CD1c-positive myeloid dendritic cell (primary cell): ENCODE results near the gene SOX2.

ENCODE experiments used
- DNase-seq: peaks from one replicate; pipeline ENCODE4 v3.0.0-alpha.2; 2016; ENCODE audit errors: extremely low spot score

Gene SOX2

DNA sequence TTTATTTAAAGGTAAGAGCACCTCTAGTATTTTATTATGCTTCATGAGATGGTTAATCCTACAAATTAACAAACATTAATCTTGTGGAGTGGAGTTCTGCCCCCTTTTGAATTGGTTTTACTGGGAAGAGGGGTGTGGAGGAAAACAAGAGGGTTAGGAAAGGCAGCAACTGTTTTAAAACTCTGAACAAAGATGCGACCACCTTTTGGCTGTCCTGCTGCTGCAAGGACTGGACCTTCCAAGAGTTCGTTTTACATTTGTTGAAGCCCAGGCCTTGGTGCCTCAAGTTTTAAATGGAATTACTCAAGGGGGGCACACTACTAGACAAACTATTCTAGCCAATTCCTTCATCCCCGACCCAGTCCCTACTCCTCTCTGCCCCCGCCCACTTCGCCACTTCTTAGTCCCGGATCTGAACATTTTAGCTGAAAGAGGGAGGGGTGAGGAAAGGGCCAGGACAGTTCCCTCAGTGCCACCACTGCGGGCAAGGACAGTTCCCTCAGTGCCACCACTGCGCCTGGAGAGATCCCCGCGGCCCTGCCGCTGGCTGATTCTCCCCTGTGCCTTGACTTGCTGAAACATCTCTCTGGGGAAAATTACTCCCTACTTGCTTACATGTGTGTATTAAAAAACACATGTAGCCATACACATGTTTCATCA is 11.2 kb downstream of the SOX2 start:
- no peak for DNase-seq

- DNase-seq: no peak
Observed at GRCh38 chr3:181723625-181724191, 12.0 kb downstream of the SOX2 start.

DNA sequence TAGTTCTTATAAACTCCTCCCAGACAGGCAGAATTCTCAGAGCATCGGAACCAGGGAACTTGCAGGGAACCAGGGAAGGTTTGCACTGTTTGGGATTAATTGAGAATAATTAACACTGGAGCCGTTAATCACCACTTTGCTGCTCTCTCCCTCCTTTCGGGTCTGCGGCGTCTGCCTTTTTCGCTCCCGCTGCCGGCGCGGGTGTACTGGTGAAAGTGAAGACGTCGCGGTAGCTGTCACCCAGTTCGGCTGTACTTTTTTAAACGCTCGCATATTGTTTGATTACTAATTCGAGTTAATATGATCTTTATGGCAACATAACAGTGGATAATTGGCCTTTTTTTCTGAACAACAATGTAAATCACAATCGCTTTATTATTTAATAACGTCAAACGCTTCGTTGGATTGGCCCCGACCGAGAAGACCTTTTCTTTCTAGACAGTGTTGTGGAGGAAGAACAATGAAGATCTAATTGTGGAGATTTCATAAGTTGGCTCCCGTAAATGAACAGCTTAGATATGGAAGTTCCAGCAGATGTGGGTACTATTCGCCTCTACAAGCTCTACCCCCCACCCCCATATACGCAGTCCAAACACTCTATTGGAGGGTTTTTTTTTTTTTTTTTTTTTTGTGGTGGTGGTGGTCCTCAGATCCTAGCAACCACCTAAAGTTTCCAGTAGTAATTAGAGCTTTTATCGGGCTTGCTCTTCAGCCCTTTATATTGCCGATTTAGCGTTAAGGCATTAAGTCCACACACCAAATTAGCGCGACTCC is 12.7 kb downstream of the SOX2 start:
- no peak for DNase-seq

GRCh38 chr3:181725131-181725731 is 13.5 kb downstream of the SOX2 start:
- DNase-seq: no peak

DNA sequence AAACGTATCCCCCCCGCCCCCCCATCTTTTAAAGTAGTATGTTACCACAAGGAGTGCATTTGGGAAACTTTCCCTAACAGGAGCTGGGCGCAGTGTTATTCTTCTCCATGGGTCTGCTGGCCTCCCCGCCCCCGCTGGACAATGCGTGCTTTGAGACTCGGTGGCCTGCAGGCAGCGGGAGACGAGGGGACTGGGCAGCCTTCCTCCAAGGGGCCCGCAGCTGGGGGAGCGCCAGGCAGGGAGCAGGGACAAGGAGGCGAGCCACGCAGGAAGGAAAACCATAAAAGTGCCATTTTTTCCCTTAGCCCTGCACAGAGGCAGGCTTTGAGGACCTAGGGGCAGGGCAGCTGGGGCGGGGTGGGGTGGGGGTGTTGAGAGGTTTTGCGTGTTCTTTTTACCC is 14.1 kb downstream of the SOX2 start:
- DNase-seq: no peak

GRCh38 chr3:181726351-181727330 is 14.9 kb downstream of the SOX2 start:
- DNase-seq: no peak

- DNase-seq: no peak
Observed at GRCh38 chr3:181727341-181728032, 15.8 kb downstream of the SOX2 start.

DNA sequence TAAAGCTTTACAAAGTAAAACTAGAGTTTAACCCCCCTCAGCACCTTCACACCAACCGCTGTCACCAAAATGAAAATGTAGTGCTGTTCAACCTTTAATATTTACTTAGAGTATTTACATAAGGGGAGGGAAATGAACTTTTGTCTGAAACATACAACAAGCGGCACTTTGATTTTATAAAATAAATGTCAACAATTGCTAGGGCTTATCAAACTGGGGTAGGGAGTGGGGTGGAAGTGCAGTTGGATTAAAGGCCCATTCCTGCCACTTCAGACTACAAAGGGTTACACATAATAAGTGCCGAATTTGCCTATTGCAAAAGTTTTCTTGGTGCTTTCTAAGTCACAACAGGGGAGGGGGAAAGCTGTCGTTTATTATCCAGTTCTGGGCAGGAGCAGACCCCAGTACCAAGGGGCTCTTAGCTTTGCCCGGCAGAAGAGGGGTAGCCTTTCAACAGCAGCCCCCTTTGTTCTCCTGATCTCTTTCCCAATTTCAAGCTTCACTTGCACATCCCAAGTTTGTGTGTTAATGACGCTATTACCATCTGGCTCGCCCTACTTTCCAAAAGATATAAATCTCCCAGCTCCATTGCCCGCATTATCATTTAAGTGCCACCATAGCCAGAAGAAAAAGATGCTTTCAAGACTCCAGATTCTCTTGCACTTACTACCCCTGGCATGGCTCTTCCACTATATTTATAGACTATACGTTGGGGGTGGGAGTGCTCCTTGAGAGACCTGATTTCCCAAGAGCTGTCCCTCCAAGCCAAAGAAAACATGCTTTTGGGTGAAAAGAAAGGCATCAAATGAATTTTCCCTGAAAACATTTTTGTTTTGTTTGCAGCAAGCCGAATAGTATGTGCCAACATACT is 17.0 kb downstream of the SOX2 start:
- no peak for DNase-seq

DNA sequence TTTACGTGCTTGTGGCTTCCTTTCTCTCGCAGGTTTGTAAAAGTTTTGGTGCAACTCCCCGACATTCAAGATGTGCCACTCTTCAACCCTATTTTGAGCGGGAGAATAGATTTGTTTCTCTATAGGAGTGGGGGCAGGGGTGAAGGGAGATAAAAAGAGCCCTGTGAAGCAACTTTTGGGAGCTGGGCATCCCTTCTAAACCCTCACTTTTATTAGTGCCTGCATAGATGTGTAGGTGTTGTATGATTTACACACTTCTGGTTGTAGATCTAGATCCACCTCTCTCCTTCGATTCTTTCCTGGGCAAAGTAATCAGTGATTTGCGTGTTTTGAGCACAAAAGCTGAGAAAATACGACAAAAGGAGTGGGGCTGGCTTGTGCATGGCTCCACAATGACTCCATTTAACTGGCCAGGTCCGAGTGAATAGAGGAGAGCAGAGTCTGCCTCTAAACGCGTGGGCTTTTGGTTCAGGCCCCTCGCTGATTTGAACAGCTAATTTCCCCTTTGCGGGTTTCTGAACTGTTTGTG is 17.7 kb downstream of the SOX2 start:
- DNase-seq: no peak

GRCh38 chr3:181730316-181730715 is 18.6 kb downstream of the SOX2 start:
- DNase-seq: no peak

DNA sequence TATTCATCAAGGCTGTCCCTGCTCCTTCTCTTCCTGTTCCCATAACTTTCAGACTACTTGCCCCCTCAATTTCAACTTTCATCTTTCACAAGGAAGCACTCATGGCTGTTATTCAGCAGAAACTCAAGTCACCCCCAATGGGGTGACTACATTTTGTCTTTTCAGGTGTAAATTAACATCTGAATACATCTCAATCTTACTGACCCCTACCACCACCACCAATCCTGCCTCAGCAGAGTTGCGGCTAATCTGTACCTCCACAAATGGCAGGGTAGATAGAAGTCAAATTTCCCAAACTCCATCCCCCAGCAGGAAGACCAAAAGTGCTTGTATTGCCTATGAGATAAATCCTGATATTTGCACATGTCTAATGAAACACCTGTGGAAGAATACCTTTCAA is 19.2 kb downstream of the SOX2 start:
- no peak for DNase-seq

- DNase-seq: no peak
Observed at GRCh38 chr3:181735911-181736310, 24.2 kb downstream of the SOX2 start.

GRCh38 chr3:181738551-181738950 is 26.8 kb downstream of the SOX2 start:
- no peak for DNase-seq

GRCh38 chr3:181739628-181740027 is 27.9 kb downstream of the SOX2 start:
- DNase-seq: no peak

DNA sequence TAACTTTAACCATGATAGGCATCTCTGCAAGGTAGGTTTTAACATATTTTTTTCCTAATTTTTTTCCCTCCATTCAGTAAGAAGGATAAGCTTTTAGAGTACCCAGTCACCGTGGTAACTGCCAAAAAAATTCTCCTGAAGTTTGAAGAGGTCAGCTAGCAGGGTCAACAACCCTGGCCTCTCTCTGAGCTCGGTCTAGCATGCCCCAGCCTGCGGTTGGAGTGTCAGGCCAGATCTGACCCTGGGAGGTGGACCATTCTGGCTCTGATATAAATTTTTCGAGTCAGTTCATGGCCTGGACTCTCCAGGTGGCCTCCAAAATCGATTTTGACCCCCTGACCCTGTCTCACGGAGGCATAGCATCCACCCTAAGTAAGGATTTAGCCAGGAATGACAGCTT is 29.7 kb downstream of the SOX2 start:
- DNase-seq: no peak

- no peak for DNase-seq
Observed at GRCh38 chr3:181752202-181752671, 40.5 kb downstream of the SOX2 start.

- DNase-seq: no peak
Observed at GRCh38 chr3:181753391-181753790, 41.7 kb downstream of the SOX2 start.

- DNase-seq: no peak
Observed at GRCh38 chr3:181755959-181756358, 44.2 kb downstream of the SOX2 start.

GRCh38 chr3:181756645-181757297 is 45.0 kb downstream of the SOX2 start:
- no peak for DNase-seq
